Brain pericyte (primary cell): Measurements from ENCODE around the gene NUDT3.

ENCODE experiments used
- DNase-seq: peaks from one replicate; pipeline ENCODE4 v3.0.0-alpha.2; 2012; ENCODE audit warnings: low read depth, low spot score

The NUDT3 gene

GRCh38 chr6:34322732-34323131 lies 69.7 kb downstream of the NUDT3 start:
- no peak for DNase-seq

GRCh38 chr6:34321821-34322220 lies 70.6 kb downstream of the NUDT3 start:
- DNase-seq: no peak

GRCh38 chr6:34319471-34319885 lies 73.0 kb downstream of the NUDT3 start:
- DNase-seq: no peak

DNA sequence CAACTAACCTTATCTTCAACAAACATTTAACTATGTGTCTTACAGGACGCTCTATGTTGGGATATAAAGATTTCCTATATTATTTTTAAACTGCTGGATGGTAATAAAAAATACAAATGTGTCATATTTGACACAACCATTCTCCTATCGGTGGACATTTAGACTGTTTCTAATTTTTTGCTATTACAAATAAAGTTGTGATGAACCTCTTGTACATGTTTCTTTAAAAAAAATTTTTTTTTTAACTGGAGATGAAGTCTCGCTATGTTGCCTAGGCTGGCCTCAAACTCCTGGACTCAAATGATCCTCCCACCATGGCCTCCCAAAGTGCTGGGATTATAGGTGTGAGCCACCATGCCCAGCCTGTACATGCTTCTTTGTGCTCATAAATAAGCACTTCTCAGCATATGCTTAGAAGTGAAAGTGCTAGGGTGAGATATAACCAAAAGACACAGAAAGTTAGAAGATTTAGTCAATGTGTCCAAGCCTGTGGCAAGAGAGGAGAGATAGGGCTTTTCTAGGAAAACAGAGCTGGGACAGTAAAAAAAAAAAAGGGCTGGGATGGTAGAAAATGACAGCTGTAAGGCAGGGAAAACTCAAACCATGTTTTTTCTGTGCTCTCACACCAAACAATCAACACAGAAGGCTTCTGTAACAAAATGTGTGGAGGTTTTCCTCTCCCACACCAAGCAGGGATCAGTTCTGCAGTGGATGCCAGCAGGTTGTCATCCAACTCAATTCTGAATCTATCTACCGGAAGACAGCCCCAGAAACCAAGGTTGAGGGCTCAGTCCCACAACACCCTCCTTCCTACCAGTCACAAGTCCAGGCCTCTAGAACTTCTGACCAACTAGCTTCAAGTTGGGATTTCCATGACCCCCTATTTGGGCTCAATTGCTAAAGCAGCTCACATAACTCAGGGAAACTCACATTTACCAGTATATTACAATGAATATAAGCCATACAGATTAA lies 73.7 kb downstream of the NUDT3 start:
- no peak for DNase-seq

DNA sequence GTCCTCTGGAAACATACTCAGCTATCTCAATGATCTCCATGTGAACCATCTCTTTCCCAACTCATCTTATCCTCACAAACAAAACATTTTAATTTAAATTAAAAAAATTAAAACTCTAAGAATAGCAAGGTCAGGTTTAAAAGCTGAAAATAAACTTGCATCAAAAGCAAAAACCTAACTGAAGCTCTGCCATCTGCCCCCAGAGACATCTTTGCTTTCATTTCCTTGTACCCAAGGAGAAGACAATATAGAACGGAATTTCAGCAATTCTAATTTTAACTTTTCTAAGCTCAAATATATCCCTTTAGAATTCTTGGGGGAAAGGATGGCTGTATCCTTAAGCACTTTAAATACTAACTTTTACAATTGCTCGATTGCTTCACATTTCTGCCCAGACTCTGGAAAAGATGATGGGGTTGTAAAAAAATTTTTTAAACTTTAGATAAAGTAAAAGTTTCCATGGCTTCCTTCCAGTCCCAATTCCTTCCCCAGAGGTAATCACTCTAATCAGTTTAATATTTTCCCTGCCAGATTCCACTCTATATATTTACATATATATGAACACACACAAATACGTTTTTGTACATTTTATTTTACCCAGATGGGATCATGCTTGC lies 74.5 kb downstream of the NUDT3 start:
- no peak for DNase-seq

- DNase-seq: no peak
Observed at GRCh38 chr6:34317172-34317477, 75.3 kb downstream of the NUDT3 start.

DNA sequence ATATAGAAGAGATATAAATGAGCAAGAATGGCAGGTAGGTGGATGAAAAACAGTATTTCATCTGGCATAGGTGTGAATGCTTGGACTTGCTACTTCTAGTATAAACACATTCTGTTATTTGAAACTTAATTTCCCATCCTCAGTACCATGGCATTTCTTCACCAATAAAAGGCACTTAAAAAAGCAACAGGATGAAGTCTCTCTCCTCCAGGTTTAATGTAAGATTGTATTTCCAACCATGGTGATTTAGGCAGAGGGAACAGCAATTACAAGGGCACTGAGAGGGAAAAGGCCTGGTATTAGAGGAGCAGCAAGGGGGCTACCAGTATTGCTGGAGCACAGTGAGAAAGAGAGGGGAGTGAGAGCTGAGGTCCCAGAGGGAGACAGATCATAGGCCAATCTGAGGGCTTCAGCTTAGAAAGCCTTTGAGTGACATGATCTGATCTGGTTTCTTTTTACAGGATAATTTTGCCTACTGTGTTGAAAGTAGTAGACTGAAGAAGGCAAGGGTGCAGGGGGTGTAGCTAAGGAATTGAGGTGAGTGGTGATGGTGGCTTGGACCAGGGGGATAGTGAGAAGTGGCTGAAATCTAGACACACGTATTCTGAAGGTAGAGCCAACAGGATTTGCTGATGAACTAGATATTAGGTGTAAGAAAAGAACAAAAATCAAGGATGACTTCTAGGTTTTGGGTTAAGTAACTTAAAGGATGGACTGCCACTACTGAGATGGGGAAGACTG lies 75.9 kb downstream of the NUDT3 start:
- no peak for DNase-seq

DNA sequence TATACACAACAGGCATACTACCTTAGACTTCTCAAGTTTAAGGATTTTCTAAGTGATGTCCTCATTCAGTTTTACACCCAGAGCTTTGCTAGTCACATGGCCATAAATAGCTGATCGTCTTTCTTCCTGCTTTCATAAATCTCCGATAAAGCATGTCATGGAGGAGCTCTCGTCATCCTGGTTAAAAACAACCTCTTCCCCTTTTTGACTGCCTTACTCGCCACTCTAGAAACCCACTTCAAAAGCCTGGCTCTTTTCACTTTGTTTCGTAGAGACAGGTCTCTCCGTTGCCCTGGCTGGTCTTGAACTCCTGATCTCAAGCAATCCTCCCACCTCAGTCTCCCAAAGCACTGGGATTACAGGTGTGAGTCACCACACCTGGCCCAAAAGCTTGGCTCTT lies 76.7 kb downstream of the NUDT3 start:
- no peak for DNase-seq

DNA sequence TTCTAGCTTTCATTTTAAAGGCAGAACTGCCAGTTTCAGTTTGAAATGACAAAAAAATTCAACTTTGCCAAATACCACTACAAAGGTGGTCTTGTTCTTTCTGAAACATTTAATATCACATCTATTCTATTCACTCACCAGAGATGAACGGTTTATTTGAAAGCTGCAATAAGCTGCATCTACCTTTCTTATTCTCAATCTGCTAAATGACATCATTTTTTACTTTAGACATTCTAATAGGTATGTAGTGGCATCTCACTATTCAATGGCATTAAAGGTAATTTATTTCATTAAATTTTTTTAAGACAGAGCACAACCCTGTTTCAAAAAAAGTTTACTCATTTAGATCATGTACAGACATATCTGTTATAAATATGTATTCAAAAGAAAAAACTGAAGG lies 77.2 kb downstream of the NUDT3 start:
- no peak for DNase-seq

GRCh38 chr6:34312259-34312658 lies 80.2 kb downstream of the NUDT3 start:
- DNase-seq: no peak

DNA sequence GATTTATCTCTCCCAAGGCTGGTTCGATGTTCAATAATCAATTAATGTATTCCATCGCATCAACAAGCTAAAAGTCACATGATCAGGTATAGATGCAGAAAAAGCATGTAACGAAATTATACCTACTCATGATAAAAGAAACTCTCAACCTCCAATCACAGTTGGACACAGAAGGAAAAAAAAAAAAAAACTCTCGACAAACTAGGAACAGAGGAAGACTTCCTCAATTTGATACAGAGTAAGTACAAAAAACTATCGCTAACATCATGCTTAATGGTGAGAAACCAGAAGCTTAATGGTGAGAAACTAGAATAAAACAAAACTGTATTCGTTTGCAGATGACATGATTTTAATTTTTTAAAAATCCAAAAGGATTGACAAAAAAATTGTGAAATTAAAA lies 81.7 kb downstream of the NUDT3 start:
- DNase-seq: no peak

GRCh38 chr6:34308483-34308882 lies 84.0 kb downstream of the NUDT3 start:
- DNase-seq: no peak

DNA sequence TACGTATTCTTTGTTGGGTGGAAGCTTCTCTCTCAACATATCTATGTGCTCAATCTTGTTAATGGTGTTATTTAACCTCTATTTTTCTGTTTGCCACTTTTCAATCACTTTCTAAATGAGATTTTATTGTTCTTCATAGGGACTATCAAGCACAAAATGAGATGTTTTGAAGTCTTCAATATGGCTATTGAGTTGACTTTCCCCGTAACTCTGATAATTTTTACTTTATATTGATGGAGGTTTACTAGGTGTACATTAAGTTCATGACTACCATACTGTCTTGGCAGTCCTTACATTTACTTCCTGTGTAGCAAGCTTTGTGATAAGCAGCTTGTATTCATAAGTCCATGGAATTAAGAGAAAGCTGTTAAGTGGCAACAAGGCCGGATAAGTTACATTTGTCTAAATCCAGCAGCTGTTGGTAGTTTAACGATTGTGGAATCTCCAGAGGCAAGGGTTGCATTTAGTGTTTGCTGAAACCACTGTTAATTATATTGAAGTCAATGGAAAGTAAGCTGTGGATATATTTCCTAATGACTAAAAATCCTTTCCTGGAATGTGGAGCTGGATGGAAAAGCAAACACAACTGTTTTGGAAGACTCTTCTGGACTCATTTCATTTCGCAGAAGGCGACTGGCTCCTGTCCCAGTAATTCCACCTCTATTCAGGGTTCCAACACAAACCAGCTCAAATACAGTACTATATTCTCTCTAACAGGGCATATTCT lies 86.3 kb downstream of the NUDT3 start:
- no peak for DNase-seq

- no peak for DNase-seq
Observed at GRCh38 chr6:34305497-34305896, 87.0 kb downstream of the NUDT3 start.

DNA sequence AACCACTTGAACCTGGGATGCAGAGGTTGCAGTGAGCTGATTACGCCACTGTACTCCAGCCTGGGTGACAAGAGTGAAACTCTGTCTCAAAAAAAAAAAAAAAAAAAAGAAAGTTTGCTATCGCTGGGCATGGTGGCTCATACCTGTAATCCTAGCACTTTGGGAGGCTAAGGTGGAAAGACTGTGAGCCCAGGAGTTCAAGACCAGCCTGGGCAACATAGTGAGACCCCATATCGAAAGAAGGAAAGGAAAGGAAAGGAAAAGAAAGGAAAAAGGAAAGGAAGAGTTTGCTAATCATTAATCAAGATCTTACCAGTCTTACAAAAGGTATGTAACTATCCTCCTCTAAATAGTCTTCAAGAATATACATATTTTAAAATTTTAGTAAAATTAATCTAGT lies 88.3 kb downstream of the NUDT3 start:
- no peak for DNase-seq

- no peak for DNase-seq
Observed at GRCh38 chr6:34302929-34303328, 89.5 kb downstream of the NUDT3 start.

DNA sequence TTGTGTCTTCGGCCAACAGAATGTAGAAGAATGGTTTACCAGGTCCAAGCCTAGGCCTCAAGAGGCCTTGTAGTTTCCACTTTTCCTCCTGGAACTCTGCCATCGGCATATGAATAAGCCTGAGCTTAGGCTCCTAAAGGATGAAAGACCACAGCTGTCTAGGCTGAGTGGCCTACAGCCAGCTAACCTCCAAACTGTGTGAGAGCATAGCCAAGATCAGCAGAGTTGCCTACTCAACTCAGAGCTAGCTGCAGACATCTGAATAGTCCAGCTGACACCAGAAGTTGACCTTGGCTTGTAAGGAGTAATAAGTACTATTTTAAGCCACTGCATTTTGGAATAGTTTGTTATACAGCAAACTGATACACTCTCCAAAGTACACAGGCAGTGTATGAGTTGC lies 91.1 kb downstream of the NUDT3 start:
- DNase-seq: peak; percentile 61

- no peak for DNase-seq
Observed at GRCh38 chr6:34300332-34300751, 92.1 kb downstream of the NUDT3 start.

- no peak for DNase-seq
Observed at GRCh38 chr6:34298941-34299340, 93.5 kb downstream of the NUDT3 start.

GRCh38 chr6:34295721-34296120 lies 96.7 kb downstream of the NUDT3 start:
- no peak for DNase-seq

- DNase-seq: no peak
Observed at GRCh38 chr6:34292954-34293353, 99.5 kb downstream of the NUDT3 start.

DNA sequence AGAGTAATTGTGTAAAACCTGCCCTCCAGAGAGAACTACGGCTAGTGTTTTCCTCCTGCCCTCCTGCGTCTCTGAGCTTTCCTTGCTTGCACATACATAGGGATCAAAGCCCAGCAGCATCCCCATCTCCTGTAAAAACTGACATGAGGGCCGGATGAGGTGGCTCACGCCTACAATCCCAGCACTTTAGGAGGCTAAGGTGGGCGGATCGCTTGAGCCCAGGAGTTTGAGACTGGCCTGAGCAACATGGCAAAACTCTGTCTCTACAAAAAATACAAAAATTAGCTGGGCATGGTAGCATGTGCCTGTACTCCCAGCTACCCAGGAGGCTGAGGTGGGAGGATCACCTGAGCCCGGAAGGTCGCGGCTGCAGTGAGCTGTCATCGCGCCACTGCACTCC lies 103.3 kb downstream of the NUDT3 start:
- no peak for DNase-seq
